KMS-11 (cell line): ENCODE measurements around the gene TMEM88.

Experiments
- H2AFZ ChIP-seq: fragments of 200-600 bp; sonication (generic); 2 replicates; pipeline ENCODE4 v1.6.1; 2016; ENCODE audit warnings: antibody characterized with exemption, mixed run types, low read depth
- H3K27ac ChIP-seq: fragments of 200-600 bp; sonication (generic); 2 replicates; pipeline ENCODE4 v1.6.1; 2016; ENCODE audit warnings: mild to moderate bottlenecking, mixed run types
- H3K27me3 ChIP-seq: fragments of 200-600 bp; sonication (generic); 2 replicates; pipeline ENCODE4 v1.6.1; 2017; ENCODE audit warnings: mild to moderate bottlenecking, low read depth, mixed run types, moderate library complexity; ENCODE audit not compliant: insufficient read depth
- H3K36me3 ChIP-seq: fragments of 200-600 bp; sonication (generic); 2 replicates; pipeline ENCODE4 v1.6.1; 2017; ENCODE audit warnings: mild to moderate bottlenecking, mixed run types; ENCODE audit not compliant: insufficient read depth
- H3K4me1 ChIP-seq: fragments of 200-600 bp; sonication (generic); 2 replicates; pipeline ENCODE4 v1.6.1; 2016; ENCODE audit warnings: mild to moderate bottlenecking, low read depth, mixed run types; ENCODE audit not compliant: poor library complexity, severe bottlenecking
- H3K4me2 ChIP-seq: fragments of 200-600 bp; sonication (generic); 2 replicates; pipeline ENCODE4 v1.7.0; 2016; ENCODE audit warnings: mild to moderate bottlenecking, mixed run types
- H3K4me3 ChIP-seq: fragments of 200-600 bp; sonication (generic); IDR thresholded peaks from 2 replicates; pipeline ENCODE4 v1.6.1; 2017; ENCODE audit warnings: low read depth, low read length, mixed read lengths; ENCODE audit not compliant: insufficient read depth
- H3K79me2 ChIP-seq: fragments of 200-600 bp; sonication (generic); 2 replicates; pipeline ENCODE4 v1.6.1; 2016; ENCODE audit warnings: low read depth, mixed run types; ENCODE audit not compliant: insufficient read depth
- H3K9ac ChIP-seq: fragments of 200-600 bp; sonication (generic); 2 replicates; pipeline ENCODE4 v1.6.1; 2016; ENCODE audit warnings: mild to moderate bottlenecking, mixed run types
- H4K20me1 ChIP-seq: fragments of 200-600 bp; sonication (generic); 2 replicates; pipeline ENCODE4 v1.6.1; 2016; ENCODE audit warnings: mild to moderate bottlenecking, mixed run types; ENCODE audit not compliant: insufficient read depth
- CTCF ChIP-seq: fragments of 200-600 bp; sonication (generic); conservative IDR thresholded peaks from 2 replicates; pipeline ENCODE4 v1.6.1; 2017; ENCODE audit warnings: low read depth, mild to moderate bottlenecking, antibody characterized with exemption, low read length, moderate library complexity, mixed read lengths

The TMEM88 gene

GRCh38 chr17:7864995-7865650 lies 10.3 kb downstream of the TMEM88 start:
- Histone ChIP-seq H3K4me2 (no peak overlapping the region), H3K36me3 (no peaks in the 10 kb centered on the region), H4K20me1 (no peaks in the 10 kb centered on the region), H2AFZ (no peak overlapping the region), H3K4me1 (no peaks in the 10 kb centered on the region), H3K4me3 (no peak overlapping the region), H3K27me3 (no peaks in the 10 kb centered on the region), H3K79me2 (no peaks in the 10 kb centered on the region), H3K9ac (no peak overlapping the region), H3K27ac (no peak overlapping the region)
- TF ChIP-seq CTCF = no peak

GRCh38 chr17:7867881-7868329 lies 13.0 kb downstream of the TMEM88 start:
- Histone ChIP-seq H2AFZ (no peak overlapping the region), H3K79me2 (no peaks in the 10 kb centered on the region), H3K27me3 (no peaks in the 10 kb centered on the region), H3K4me1 (no peaks in the 10 kb centered on the region), H3K36me3 (no peaks in the 10 kb centered on the region), H3K27ac (no peak overlapping the region), H4K20me1 (no peaks in the 10 kb centered on the region), H3K4me3 (no peak overlapping the region), H3K4me2 (no peak overlapping the region), H3K9ac (no peak overlapping the region)
- TF ChIP-seq CTCF = no peak

- Histone ChIP-seq H3K27me3 (no peaks in the 10 kb centered on the region), H2AFZ (no peak overlapping the region), H3K36me3 (no peaks in the 10 kb centered on the region), H4K20me1 (no peaks in the 10 kb centered on the region), H3K27ac (no peak overlapping the region), H3K4me2 (no peak overlapping the region), H3K4me3 (no peak overlapping the region), H3K9ac (no peak overlapping the region), H3K4me1 (no peaks in the 10 kb centered on the region), H3K79me2 (no peaks in the 10 kb centered on the region)
- no peak for TF ChIP-seq CTCF
Observed at GRCh38 chr17:7873051-7873450, 18.2 kb downstream of the TMEM88 start.

GRCh38 chr17:7875804-7876370 lies 21.0 kb downstream of the TMEM88 start:
- Histone ChIP-seq H3K79me2 (no peaks in the 10 kb centered on the region), H3K27ac (no peak overlapping the region), H4K20me1 (no peaks in the 10 kb centered on the region), H3K4me3 (no peak overlapping the region), H3K36me3 (no peaks in the 10 kb centered on the region), H3K27me3 (no peaks in the 10 kb centered on the region), H3K4me1 (no peaks in the 10 kb centered on the region), H3K4me2 (no peak overlapping the region), H2AFZ (no peak overlapping the region), H3K9ac (no peak overlapping the region)
- no peak for TF ChIP-seq CTCF
